Esophagus squamous epithelium (tissue), 5 donors: ENCODE results near the gene CFAP141. TPM values are rescaled to one million over a fixed set of nuclear protein-coding genes. Genes with fewer than 3 reads are reported as not detected.

Source experiments
- DNase-seq: peaks from one replicate; lab custom pipeline; 2025; lab: John Stamatoyannopoulos, UW
- H3K27ac ChIP-seq, 4 donors: fragments of 200-600 bp; sonication (generic); one replicate each; pipeline ENCODE4 v1.5.1; 2016 to 2019; ENCODE audit warnings: mild to moderate bottlenecking in 1 of 4
- H3K27me3 ChIP-seq, 4 donors: fragments of 200-600 bp; sonication (generic); 1 replicate in 3 of 4; 2 replicates in 1 of 4; pipeline versions ENCODE4 v1.5.1 to v1.6.0; 2017 to 2021; ENCODE audit warnings: antibody characterized with exemption in 1 of 4
- H3K36me3 ChIP-seq, 3 donors: fragments of 200-600 bp; sonication (generic); one replicate each; pipeline ENCODE4 v1.5.1; 2016 to 2019
- H3K4me1 ChIP-seq, 3 donors: fragments of 200-600 bp; sonication (generic); one replicate each; pipeline ENCODE4 v1.5.1; 2017 to 2019
- H3K4me3 ChIP-seq, 4 donors: fragments of 200-600 bp; sonication (generic); 1 replicate in 3 of 4; 2 replicates in 1 of 4; pipeline ENCODE4 v1.5.1; 2016 to 2019; ENCODE audit warnings: mild to moderate bottlenecking in 2 of 4, moderate library complexity in 1 of 4
- H3K9me3 ChIP-seq, 3 donors: fragments of 200-600 bp; sonication (generic); one replicate each; pipeline ENCODE4 v1.5.1; 2016 to 2019
- CTCF ChIP-seq, 6 experiments: fragments of 450-650 bp in 4 of 6; fragments of 200-600 bp in 2 of 6; sonication (generic) in 2 of 6; IDR thresholded peaks; one replicate each; pipeline ENCODE4 v1.5.1; 2016 to 2019; ENCODE audit warnings: antibody characterized with exemption in 6 of 6, mild to moderate bottlenecking in 4 of 6, moderate library complexity in 4 of 6
- POLR2A ChIP-seq, 4 donors: fragments of 450-650 bp; IDR thresholded peaks; one replicate each; pipeline ENCODE4 v1.6.1; 2017; ENCODE audit warnings: antibody characterized with exemption in 4 of 4, mild to moderate bottlenecking in 4 of 4, moderate library complexity in 3 of 4
- WGBS, 2 donors: methylation state at CpG; one replicate each; pipeline ENCODE4 v1.1.5; 2018; 5-methylcytosine and 5-hydroxymethylcytosine counted together
- intact Hi-C: fragments of 100-400 bp; cut with DNase I; formaldehyde crosslinking; loops from one replicate; pipeline ENCODE4 v1.15.0; 2022
- total RNA-seq, 4 donors: library from RNA; depleted of rRNA; stranded (reverse); fragments of >200 nt; gene quantifications; one replicate each; pipeline ENCODE4 v1.1.0, GENCODE V29; 2016
- donor health status: DM: yes; HTN: yes; CAD: no.

The CFAP141 gene
- total RNA-seq, 4 donors from 2014 or later = not detected

- DNase-seq = no peak
- peaks cover 15 to 58% (median 26%) of the 10 kb centered on the region in 3 donors for H3K4me1 ChIP-seq
- peaks cover 4 to 43% (median 5%) of the 10 kb centered on the region in 3 donors for H3K36me3 ChIP-seq
- no peaks in the 10 kb centered on the region for H3K9me3 ChIP-seq
- no peak for TF ChIP-seq POLR2A (IDR thresholded peaks at IDR 0.05)
- no peak for TF ChIP-seq CTCF (IDR thresholded peaks at IDR 0.05)
- H3K4me3 ChIP-seq = no peak overlapping the region
- 47 to 54% methylated on average over 2 of the region's 2 CpGs for WGBS, 2 donors
- H3K27me3 ChIP-seq = no peaks in the 10 kb centered on the region
- intact Hi-C loops = no loop called here
- peak overlapping the region in 1 of 4 donors; percentile 1 for H3K27ac ChIP-seq
These were observed 17.5 kb upstream of the CFAP141 start for GRCh38 chr1:154223621-154224020.

GRCh38 chr1:154222918-154223317, 16.8 kb upstream of the CFAP141 start:
- Histone ChIP-seq H3K27ac (peak overlapping the region in 1 of 4 donors; percentile 98), H3K36me3 (peaks cover 0 to 43% (median 5%) of the 10 kb centered on the region in 3 donors), H3K9me3 (no peaks in the 10 kb centered on the region), H3K4me1 (peaks cover 18 to 65% (median 32%) of the 10 kb centered on the region in 3 donors), H3K4me3 (no peak overlapping the region), H3K27me3 (no peaks in the 10 kb centered on the region)
- DNase-seq = no peak
- 67 to 81% methylated on average over 1 of the region's 1 CpG for WGBS, 2 donors
- TF ChIP-seq POLR2A (IDR thresholded peaks at IDR 0.05) (no peak), CTCF (IDR thresholded peaks at IDR 0.05) (no peak)
- intact Hi-C loops = no loop called here

GRCh38 chr1:154222518-154222917, 16.4 kb upstream of the CFAP141 start:
- peaks cover 0 to 43% (median 8%) of the 10 kb centered on the region in 3 donors for H3K36me3 ChIP-seq
- H3K4me1 ChIP-seq = peaks cover 18 to 69% (median 34%) of the 10 kb centered on the region in 3 donors
- intact Hi-C loops = no loop called here
- DNase-seq = no peak
- H3K9me3 ChIP-seq = no peaks in the 10 kb centered on the region
- 94 to 96% methylated on average over 1 of the region's 1 CpG for WGBS, 2 donors
- no peak for TF ChIP-seq POLR2A (IDR thresholded peaks at IDR 0.05)
- no peak for TF ChIP-seq CTCF (IDR thresholded peaks at IDR 0.05)
- peak overlapping the region in 2 of 4 donors; percentile 94 to 99 for H3K4me3 ChIP-seq
- no peaks in the 10 kb centered on the region for H3K27me3 ChIP-seq
- peak overlapping the region in 1 of 4 donors; percentile 98 for H3K27ac ChIP-seq

GRCh38 chr1:154221278-154222001, 15.3 kb upstream of the CFAP141 start:
- H3K27me3 ChIP-seq = no peaks in the 10 kb centered on the region
- intact Hi-C loops = no loop called here
- 0 to 2% methylated on average over 8 to 10 of the region's 28 CpGs for WGBS, 2 donors
- peak; percentile 47 for DNase-seq
- peak overlapping the region; percentile 98 to 99 (median 98) for H3K27ac ChIP-seq
- peak overlapping the region; percentile 69 to 99 (median 90) for H3K4me3 ChIP-seq
- no peaks in the 10 kb centered on the region for H3K9me3 ChIP-seq
- H3K36me3 ChIP-seq = peaks cover 0 to 43% (median 8%) of the 10 kb centered on the region in 3 donors
- TF ChIP-seq POLR2A (IDR thresholded peaks at IDR 0.05) (no peak), CTCF (IDR thresholded peaks at IDR 0.05) (peak in 1 of 6 experiments; percentile 10)
- H3K4me1 ChIP-seq = peaks cover 18 to 80% (median 34%) of the 10 kb centered on the region in 3 donors

- H3K4me1 ChIP-seq = peaks cover 18 to 81% (median 34%) of the 10 kb centered on the region in 3 donors
- H3K27me3 ChIP-seq = no peaks in the 10 kb centered on the region
- no peaks in the 10 kb centered on the region for H3K9me3 ChIP-seq
- H3K4me3 ChIP-seq = peak overlapping the region; percentile 69 to 99 (median 90)
- no peak for DNase-seq
- TF ChIP-seq CTCF (IDR thresholded peaks at IDR 0.05) (no peak), POLR2A (IDR thresholded peaks at IDR 0.05) (no peak)
- intact Hi-C loops = no loop called here
- 0% methylated on average over 14 to 16 of the region's 33 CpGs for whole genome bisulfite sequencing, 2 donors
- peaks cover 0 to 45% (median 6%) of the 10 kb centered on the region in 3 donors for H3K36me3 ChIP-seq
- H3K27ac ChIP-seq = peak overlapping the region; percentile 98 to 99 (median 98)
These were observed 14.8 kb upstream of the CFAP141 start for GRCh38 chr1:154220970-154221277.
